ENCODE data around the gene TM2D1.

Gene TM2D1

DNA sequence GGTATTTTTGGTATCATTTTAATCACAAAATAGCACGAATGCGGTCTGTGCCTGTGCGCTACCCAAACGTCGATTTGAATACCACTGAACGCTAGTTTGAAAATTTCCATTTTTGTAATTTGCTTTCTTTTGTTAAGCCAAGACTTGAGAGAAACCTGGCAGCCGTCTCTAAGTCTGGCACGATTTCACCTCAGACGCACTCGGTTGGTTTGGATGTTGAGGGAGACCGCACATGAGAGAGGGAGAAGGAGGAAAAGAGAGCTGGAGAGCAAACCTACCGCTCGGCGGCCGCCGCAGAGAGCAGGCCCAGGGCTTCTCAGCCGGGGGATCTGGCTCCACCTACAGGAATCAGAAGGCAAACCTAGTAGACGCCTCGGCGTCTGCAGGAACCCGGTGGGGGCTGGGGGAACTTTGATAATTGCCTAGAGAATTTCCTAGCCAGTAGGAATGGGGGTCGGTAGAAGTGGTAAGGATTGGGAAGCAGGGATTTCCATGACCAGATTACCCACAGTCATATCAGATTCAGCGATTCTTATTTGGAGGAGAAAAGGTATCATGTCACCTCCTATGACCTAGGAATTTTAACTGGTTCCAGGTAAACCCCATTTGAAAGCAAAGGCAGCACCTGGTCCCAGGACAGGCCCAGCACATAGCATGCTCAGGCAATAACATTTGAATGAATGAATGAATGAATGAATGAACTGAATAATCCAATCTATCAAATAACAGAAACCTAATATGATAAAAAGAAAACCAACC, 83.2 kb downstream of the TM2D1 start:
- DNase-seq, result no peak

DNA sequence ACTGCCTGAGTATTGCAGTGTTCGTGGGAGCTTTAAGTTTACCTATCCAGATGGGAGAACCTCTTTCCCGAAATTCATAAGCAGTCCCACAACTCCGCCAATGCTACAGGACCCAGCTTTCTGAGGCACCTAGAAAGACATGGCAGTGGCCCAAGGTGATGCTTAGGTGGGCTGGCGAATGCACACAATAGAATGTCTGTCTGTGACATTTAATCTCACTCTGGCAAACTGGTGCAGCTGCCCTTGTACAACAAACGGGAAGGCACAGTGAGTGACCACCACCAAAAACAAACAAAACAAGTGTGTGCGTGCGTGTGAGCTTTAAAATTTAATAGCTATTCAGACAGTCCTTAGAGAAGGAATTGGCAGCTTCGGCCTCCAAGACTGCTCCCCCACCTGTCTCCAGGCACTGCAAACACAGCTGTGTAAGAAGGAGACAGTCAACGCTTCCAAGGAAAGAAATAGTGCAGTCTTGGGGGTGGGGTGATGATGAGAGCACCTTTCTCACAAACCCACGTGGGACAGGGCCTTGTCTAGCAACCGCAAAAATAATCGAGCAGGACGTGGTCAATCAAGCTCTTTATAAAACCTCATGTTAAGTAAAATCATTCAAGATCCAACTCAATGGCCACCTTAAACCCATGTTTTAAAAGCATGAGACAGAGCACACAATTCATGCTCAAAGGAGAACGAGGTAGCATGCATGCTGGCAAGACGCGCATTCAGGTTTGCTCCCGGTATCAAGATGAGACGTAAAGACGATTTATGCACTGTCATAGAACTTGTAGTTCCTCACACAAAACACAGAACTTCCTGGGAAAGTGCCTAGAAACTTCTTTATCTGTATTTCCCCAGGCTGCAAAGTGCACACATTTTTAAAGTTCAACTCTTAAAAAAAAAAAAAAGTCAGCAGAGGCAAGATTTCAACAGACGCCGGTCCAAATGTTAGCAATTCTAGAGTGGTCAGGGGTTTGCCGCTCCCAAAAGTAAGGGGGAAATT, 84.1 kb downstream of the TM2D1 start:
- no peak for DNase-seq

DNA sequence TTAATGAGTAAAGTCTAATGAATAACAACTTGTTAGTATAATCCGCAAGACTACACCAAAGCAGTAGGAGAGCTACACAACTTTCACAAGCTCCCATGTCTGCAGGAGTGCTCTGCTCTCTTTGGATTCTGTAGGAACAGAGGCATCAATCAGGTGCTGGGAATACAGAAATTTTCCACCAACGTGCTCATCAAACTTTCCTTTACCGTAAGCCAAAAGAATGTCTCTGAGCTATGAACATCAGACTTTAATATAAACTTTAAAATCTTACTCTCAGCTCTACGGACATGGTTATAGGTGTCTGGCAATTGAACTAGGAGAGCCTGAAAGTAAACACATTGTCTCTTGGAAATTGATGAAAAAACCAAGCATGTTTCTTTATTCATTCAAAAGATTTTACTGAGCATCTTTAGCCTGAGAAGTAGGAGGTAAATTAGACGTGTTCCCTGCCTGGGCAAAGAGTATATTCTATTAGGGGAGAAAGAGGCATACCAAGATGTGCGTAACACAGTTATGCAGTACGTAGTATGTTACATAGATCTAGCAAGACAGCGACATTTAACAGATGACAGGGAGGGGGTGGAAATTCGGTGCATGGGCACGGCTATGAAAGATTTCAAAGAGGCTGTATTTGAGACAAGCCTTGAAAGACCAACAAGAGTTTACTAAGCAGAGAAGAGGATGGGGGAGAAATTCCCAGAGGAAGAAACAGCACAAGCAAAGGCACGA, 85.2 kb downstream of the TM2D1 start:
- no peak for DNase-seq

DNA sequence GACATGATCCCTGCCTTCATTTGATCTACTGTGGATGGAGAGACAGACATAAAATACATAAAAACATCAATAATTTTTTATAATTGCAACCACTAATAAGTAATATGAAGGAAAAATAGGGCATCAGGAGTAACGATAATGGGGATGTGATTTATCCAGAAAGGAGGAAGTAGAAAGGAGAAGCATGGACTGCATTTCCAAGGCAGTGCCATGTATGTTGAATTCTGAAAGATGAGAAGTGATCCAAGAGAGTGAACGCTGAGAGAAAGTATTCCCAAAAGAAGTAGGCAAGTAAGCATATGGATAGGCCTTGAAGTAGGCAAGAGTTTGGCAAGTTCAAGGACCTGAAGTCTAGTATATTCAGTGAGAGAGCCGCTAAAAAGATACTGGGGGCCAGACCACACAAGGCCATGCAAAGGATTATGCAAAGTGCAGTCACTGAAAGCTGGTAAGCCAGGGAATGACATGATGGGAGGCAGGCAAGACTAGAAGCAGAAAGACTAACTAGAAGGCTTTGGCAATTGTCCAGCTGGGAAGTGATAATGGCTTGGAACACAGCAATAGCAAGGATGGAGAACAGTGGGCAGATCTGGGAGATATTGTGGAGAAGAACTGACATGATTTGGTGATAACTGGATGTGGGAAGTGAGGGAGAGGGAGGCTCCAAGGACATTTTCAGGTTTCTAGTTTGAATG, 85.9 kb downstream of the TM2D1 start:
- DNase-seq, result no peak

DNA sequence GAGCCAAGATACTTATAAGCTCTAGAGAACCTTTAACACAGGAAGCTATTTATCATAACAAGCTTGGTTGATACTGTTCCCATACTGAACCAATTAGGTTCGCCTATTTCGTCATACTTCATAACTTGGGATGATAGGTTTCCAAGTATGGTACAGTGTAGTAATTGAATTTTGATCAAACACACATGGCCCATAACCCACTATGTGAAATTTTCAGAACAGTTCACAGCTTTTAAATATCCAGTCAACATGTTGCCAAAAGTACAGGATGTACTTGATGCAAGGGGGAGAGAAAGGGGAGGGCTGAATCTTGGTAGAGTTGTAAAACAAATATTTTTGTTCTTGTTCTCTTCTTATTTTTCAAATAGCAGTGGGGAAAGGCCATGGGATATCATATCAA, 86.6 kb downstream of the TM2D1 start:
- no peak for DNase-seq

DNA sequence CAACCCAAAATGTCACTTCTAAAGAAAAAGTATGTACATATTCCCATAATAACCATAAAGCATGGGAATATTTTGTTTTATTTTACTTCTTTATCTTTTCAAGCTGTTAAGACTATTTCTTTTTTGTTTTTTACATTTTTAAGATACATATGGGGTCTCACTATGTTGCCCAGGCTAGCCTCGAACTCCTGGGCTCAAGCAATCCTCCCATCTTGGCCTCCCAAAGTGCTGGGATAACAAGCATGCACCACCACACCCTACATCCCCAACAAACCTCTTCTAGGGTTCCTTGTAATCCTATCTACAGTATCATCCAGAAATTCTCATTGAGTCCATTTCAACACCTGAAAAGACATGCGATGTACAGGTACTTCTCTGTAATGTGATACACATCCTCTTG, 87.5 kb downstream of the TM2D1 start:
- DNase-seq, result no peak

DNA sequence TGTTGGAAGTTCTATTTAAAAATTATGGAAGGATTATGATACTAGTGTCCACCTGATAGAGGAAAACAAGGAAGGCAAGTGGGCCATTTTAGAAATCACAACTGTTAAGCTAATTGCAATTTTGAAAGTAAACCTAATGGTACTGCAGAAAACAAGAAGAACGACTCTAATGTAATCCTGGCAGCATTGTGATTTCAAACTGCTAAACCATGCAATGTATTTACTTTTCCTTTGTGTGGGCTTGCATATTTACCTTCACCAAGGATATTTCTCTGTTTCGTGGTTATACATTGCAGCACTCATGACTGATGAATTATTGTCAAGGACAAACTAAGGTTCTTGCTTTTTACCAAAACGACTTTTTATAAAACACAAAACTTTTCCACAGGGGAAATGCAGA, 88.1 kb downstream of the TM2D1 start:
- no peak for DNase-seq

DNA sequence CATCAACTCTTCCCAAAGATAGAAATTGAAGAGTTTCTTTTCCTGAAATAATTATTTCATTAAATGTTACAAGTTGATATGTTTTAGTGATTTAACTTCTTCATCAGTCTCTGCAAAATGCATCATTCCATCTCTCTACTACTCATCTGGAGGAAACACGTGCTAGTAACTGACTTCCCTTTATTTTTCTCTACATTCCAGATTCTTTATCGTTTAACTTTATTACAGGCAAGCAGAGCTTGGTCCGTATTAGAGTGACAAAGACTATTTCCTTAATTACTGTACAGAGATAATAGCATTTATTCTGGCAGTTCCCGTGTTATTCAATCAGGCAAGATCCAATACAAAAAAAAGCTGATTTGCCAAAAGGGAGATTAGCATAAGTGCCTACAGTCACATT, 88.6 kb downstream of the TM2D1 start:
- DNase-seq, result no peak

DNA sequence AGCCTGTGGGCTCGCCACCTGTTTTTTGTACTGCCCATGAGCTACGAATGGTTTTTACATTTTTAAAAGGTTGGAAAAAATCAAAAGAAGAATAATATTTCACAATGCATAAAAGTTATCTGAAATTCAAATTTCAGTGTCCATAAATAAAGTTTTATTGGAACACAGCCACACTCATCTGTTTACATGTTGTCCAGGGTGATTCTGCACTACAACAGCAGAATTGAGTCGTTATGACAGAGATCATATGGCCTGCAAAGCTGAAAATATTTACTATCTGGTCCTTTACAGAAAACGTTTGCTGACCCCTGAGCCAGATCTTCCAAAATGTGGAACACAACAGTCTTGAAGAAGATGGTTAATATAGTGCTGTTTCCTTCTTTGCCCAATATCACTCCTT, 89.4 kb downstream of the TM2D1 start:
- no peak for DNase-seq

DNA sequence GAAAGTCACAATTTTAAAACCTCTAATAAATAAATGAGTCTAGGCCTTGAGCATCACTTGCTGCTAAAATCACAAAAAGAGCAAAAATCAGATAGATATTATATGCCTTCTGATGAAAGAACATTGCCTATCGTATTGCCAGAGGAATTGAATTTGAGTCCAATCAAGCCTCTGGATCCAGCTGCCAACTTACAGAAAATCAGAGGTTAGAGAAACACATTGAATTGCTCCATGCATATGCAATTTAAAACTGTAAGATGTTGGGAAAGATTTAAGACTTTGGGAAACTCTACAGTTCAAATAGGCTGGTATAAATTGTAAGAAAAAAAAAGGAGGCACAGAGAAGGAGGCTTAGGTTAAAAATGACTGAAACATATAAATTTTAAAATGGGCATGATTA, 93.5 kb downstream of the TM2D1 start:
- no peak for DNase-seq

Measured in NCI-H1694 treated with DMSO at 0.1 percent for 48 hours (cell line).